Stomach smooth muscle (tissue), 2 donors: ENCODE data around the gene SDC1.
"Not testable (repeated sequence)": the region's sequence is repeated elsewhere in the genome, so short reads cannot be mapped to it uniquely, and the experiment has no call there.

Source experiments
- H3K27ac ChIP-seq: one replicate; pipeline ENCODE4 v1.7.0; 2013; ENCODE audit warnings: mild to moderate bottlenecking, low read length, inconsistent platforms
- H3K27me3 ChIP-seq, 2 donors: one replicate each; pipeline ENCODE4 v1.7.0; 2013; ENCODE audit warnings: low read length in 2 of 2; ENCODE audit not compliant: insufficient read depth in 2 of 2, control insufficient read depth in 1 of 2
- H3K36me3 ChIP-seq, 2 donors: one replicate each; pipeline ENCODE4 v1.7.0; 2013; ENCODE audit warnings: low read length in 2 of 2; ENCODE audit not compliant: control insufficient read depth in 2 of 2, insufficient read depth in 2 of 2
- H3K4me1 ChIP-seq: one replicate; pipeline ENCODE4 v1.7.0; 2013; ENCODE audit warnings: low read length; ENCODE audit not compliant: control insufficient read depth, insufficient read depth
- H3K4me3 ChIP-seq, 2 donors: one replicate each; pipeline ENCODE4 v1.7.0; 2013; ENCODE audit warnings: low read length in 2 of 2
- H3K9ac ChIP-seq, 2 donors: one replicate each; pipeline ENCODE4 v1.7.0; 2013; ENCODE audit warnings: low read length in 2 of 2, mild to moderate bottlenecking in 1 of 2
- H3K9me3 ChIP-seq, 2 donors: one replicate each; pipeline ENCODE4 v1.7.0; 2013; ENCODE audit warnings: low read length in 2 of 2; ENCODE audit not compliant: control insufficient read depth in 2 of 2
- donor health status: healthy.
- donor health status: Pancreatic carcinoma.

The SDC1 gene

GRCh38 chr2:20242727-20243377 lies 17.9 kb upstream of the SDC1 start:
- Histone ChIP-seq H3K27me3 (no peaks in the 10 kb centered on the region), H3K9me3 (no peaks in the 10 kb centered on the region), H3K4me1 (no peaks in the 10 kb centered on the region), H3K9ac (no peak overlapping the region), H3K4me3 (no peak overlapping the region), H3K36me3 (peaks cover 3 to 6% of the 10 kb centered on the region in 2 donors), H3K27ac (no peak overlapping the region)

DNA sequence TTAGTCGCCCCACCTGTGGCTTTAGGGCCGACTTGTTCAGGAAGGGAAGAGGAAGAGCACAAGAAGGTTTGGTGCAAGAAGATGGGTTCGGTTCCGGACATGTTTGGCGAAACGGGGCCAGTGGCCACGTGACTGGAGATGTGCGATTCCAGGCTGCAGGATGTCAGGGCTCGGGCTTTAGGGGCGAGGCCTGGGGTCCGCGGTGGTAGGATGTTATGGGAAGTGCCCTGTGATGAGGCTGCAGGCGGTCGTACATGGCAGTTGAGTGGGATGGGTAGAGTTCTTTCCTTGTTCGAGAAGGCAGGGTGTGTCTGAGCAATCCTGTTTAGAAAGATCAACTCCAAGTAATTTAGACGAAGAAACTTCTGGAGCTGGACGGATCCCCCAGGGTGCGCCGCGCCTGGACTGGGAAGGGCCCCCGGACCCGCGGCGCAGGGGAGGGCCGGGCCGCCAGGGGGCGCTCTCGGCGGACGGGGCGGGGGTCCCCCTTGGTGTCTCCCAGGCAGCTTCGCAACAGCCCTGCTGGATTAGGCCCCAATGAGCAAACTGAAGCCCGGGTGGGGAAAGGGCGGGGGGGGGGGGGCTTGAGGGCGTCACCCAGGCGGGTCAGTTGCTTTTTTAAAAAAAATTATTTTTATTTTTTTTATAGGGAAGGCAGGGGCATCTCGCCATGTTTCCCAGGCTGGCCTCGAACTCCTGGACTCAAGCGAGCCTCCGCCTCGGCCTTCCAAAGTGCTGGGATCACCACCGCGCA lies 17.2 kb upstream of the SDC1 start:
- Histone ChIP-seq H3K27me3 (no peaks in the 10 kb centered on the region), H3K9ac (no peak overlapping the region), H3K9me3 (no peaks in the 10 kb centered on the region), H3K27ac (no peak overlapping the region), H3K4me1 (no peaks in the 10 kb centered on the region), H3K36me3 (peaks cover 0 to 1% of the 10 kb centered on the region in 2 donors), H3K4me3 (peak overlapping the region in 1 of 2 donors; percentile 35)

- H3K9ac ChIP-seq, H3K36me3 ChIP-seq, H3K4me3 ChIP-seq, H3K27me3 ChIP-seq, H3K27ac ChIP-seq, H3K4me1 ChIP-seq, H3K9me3 ChIP-seq: not testable (repeated sequence)
Measured at GRCh38 chr2:20240291-20240690, 15.4 kb upstream of the SDC1 start.

- no peaks in the 10 kb centered on the region for H3K27me3 ChIP-seq
- H3K9ac ChIP-seq, result no peak overlapping the region
- no peak overlapping the region for H3K4me3 ChIP-seq
- no peaks in the 10 kb centered on the region for H3K36me3 ChIP-seq
- H3K4me1 ChIP-seq, result no peaks in the 10 kb centered on the region
- H3K9me3 ChIP-seq, result no peaks in the 10 kb centered on the region
- no peak overlapping the region for H3K27ac ChIP-seq
Measured at GRCh38 chr2:20236496-20236895, 11.6 kb upstream of the SDC1 start.

DNA sequence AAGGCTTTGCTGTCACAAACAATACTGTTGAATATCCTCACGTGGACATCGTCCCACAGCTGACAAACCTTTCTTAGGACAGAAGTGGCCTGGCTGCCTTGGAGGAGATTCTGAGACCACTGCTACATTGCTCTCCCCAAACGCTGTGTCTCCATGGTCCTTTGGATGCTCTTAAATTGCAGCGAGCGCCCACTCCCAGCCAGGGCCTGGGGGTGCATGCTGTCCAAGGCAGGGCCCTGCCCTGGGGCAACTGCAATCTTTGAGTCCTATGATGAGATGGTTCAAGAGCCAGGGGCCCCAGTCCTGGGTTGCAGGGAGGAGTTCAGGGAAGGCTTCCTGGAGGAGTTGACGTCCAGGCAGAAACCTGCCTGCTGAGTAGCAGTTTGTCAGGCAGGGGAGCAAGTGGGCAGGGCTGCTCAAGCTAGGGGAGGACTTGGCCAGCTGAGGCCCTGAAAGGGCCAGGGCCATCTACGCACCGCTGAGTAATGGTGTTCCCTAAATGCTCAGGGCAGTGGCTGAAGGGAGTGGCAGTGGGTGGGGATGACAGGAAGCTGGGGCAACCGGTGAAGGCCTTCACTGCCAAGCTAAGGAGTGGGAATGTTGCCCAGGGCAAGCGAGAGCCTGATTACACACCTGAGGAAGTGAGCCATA lies 10.8 kb upstream of the SDC1 start:
- H3K4me3 ChIP-seq, result no peak overlapping the region
- no peaks in the 10 kb centered on the region for H3K9me3 ChIP-seq
- H3K27me3 ChIP-seq, result no peaks in the 10 kb centered on the region
- H3K9ac ChIP-seq, result no peak overlapping the region
- no peak overlapping the region for H3K27ac ChIP-seq
- no peaks in the 10 kb centered on the region for H3K36me3 ChIP-seq
- H3K4me1 ChIP-seq, result no peaks in the 10 kb centered on the region

DNA sequence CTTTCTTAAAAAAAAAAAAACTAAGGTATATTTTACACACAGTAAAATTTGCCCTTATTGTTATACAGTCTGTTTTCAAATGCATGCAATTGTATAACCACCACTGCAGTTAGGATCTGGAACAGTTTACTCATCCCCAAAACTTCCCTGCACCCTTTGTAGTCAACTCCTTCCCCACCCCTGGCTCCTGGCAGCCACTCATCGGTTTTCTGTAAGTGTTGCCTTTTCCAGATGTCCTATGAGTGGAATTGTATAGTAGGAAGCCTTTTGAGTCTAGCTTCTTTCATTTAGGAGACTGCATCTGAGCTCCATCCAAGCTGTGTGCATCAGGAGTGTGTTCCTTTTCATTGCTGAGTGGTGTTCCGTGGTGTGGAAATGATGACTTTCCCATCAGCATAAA lies 9.7 kb upstream of the SDC1 start:
- H3K9me3 ChIP-seq, H3K4me3 ChIP-seq, H3K4me1 ChIP-seq, H3K9ac ChIP-seq, H3K27ac ChIP-seq, H3K27me3 ChIP-seq, H3K36me3 ChIP-seq: not testable (repeated sequence)

GRCh38 chr2:20232837-20233207 lies 7.9 kb upstream of the SDC1 start:
- Histone ChIP-seq H3K27me3 (peaks cover 0 to 3% of the 10 kb centered on the region in 2 donors), H3K9ac (no peak overlapping the region), H3K9me3 (no peaks in the 10 kb centered on the region), H3K36me3 (no peaks in the 10 kb centered on the region), H3K4me3 (no peak overlapping the region), H3K27ac (no peak overlapping the region), H3K4me1 (no peaks in the 10 kb centered on the region)

DNA sequence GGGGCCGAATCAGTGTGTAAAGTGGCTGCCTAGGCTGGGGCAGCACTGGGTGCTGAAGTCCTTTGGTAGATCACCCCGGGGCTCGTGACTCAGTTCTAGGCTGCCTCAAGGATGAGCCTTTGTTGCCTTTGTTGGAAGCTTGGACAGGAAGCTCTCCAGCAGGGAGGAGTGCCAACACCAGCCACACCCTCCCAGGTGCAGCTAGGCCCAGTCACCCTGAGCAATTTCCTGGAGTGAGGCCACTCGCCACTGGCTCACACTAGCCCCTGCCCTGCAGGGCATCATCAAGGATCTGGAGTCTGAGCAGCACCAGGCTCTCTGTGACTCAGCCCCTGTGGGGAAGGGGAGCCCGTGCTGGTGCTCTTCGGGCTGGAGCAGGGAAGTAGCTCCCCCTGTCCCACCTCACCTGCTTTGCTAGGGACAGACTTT lies 6.7 kb upstream of the SDC1 start:
- H3K36me3 ChIP-seq, result no peaks in the 10 kb centered on the region
- H3K9ac ChIP-seq, result no peak overlapping the region
- H3K4me1 ChIP-seq, result no peaks in the 10 kb centered on the region
- H3K27me3 ChIP-seq, result peaks cover 0 to 3% of the 10 kb centered on the region in 2 donors
- H3K9me3 ChIP-seq, result no peaks in the 10 kb centered on the region
- H3K27ac ChIP-seq, result no peak overlapping the region
- H3K4me3 ChIP-seq, result no peak overlapping the region

- Histone ChIP-seq H3K4me1 (no peaks in the 10 kb centered on the region), H3K4me3 (no peak overlapping the region), H3K27ac (no peak overlapping the region), H3K27me3 (peaks cover 3 to 7% of the 10 kb centered on the region in 2 donors), H3K9me3 (no peaks in the 10 kb centered on the region), H3K36me3 (no peaks in the 10 kb centered on the region), H3K9ac (no peak overlapping the region)
Measured at GRCh38 chr2:20231159-20231558, 6.2 kb upstream of the SDC1 start.

DNA sequence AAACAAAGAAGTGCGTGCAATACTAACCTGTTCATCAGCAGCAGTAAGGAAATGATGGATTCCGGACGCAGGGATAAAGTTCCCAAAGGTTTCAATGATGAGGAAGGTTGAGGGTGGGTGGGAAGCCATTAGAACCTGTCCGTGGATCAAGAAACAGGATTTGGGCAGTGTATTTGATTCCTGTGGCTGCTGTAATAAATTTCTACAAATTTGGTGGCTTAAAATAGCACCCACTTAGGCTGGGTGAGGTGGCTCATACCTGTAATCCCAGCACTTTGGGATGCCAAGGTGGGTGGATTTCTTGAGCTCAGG lies 5.1 kb upstream of the SDC1 start:
- Histone ChIP-seq H3K36me3 (no peaks in the 10 kb centered on the region), H3K27me3 (peaks cover 3 to 10% of the 10 kb centered on the region in 2 donors), H3K9ac (no peak overlapping the region), H3K4me1 (peaks cover 9% of the 10 kb centered on the region), H3K9me3 (no peaks in the 10 kb centered on the region), H3K27ac (no peak overlapping the region), H3K4me3 (no peak overlapping the region)
